A549 (cell line): Measurements from ENCODE around the gene MAGI2. TPM values are rescaled to one million over a fixed set of nuclear protein-coding genes. Genes with fewer than 3 reads are reported as not detected.

Experiments
- ATAC-seq, 2 experiments: fragments of 200-7000 bp in 1 of 2; fragments of >200 bp in 1 of 2; cut with Nextera tagmentation in 1 of 2; cut with Tn5 transposase in 1 of 2; 3 replicates each; pipeline versions ENCODE4 v1.8.0 to v1.9.1; 2018 to 2020; ENCODE audit warnings: mild to moderate bottlenecking in 1 of 2, moderate library complexity in 1 of 2
- CTCF ChIA-PET: fragments of 300-600 bp; sonication (Branson Sonifier 250); formaldehyde crosslinking; extraction: SDS; loops from one replicate; lab custom pipeline; 2021; ENCODE audit warnings: antibody characterized with exemption, inconsistent platforms; lab: Yijun Ruan, JAX
- POLR2A ChIA-PET: fragments of 350-600 bp; formaldehyde crosslinking; extraction: SDS; loops from one replicate; lab custom pipeline; 2021; ENCODE audit warnings: antibody characterized with exemption, inconsistent platforms; lab: Yijun Ruan, JAX
- DNase-seq, 2 experiments: peaks; one replicate each; pipeline versions ENCODE4 v3.0.0 to v3.0.0-alpha.2; 2011 to 2016; ENCODE audit warnings: low read depth in 1 of 2, low spot score in 1 of 2
- FAIRE-seq: peaks from 2 replicates; lab custom pipeline; 2011; peaks lifted over from hg19 to GRCh38; lab: Jason Lieb, UNC
- H3K27ac ChIP-seq, 2 experiments: fragments of >200 bp; sonication (Bioruptor Twin); formaldehyde crosslinking; 3 replicates each; pipeline ENCODE4 v1.5.1; 2016 to 2017
- H3K4me1 ChIP-seq: fragments of >200 bp; sonication (Bioruptor Twin); formaldehyde crosslinking; 3 replicates; pipeline ENCODE4 v1.6.1; 2016
- H3K4me2 ChIP-seq: fragments of >200 bp; sonication (Bioruptor Twin); formaldehyde crosslinking; 3 replicates; pipeline ENCODE4 v1.6.1; 2016
- H3K4me3 ChIP-seq: fragments of >200 bp; sonication (Bioruptor Twin); formaldehyde crosslinking; 3 replicates; pipeline ENCODE4 v1.5.1; 2016
- H3K9me3 ChIP-seq: fragments of >200 bp; sonication (Bioruptor Twin); formaldehyde crosslinking; 3 replicates; pipeline ENCODE4 v1.6.1; 2016
- BCL3 ChIP-seq: fragments of >200 bp; sonication (Bioruptor Twin); formaldehyde crosslinking; IDR thresholded peaks from 3 replicates; pipeline ENCODE4 v1.6.1; 2016
- BHLHE40 ChIP-seq: IDR thresholded peaks from 2 replicates; pipeline ENCODE4 v1.6.1; 2012; ENCODE audit warnings: low read depth, low read length, inconsistent platforms
- CEBPB ChIP-seq, 2 experiments: fragments of >200 bp in 1 of 2; sonication (Bioruptor Twin) in 1 of 2; formaldehyde crosslinking in 1 of 2; IDR thresholded peaks; 2 replicates each; pipeline ENCODE4 v1.6.1; 2012 to 2016
- CHD4 ChIP-seq: fragments of 200-600 bp; sonication (generic); IDR thresholded peaks from 2 replicates; pipeline ENCODE4 v1.6.1; 2016; ENCODE audit warnings: antibody characterized with exemption, mild to moderate bottlenecking, borderline replicate concordance
- EHMT2 ChIP-seq: fragments of 200-600 bp; sonication (generic); IDR thresholded peaks from 2 replicates; pipeline ENCODE4 v1.6.1; 2016; ENCODE audit warnings: antibody characterized with exemption, low read depth, mild to moderate bottlenecking, moderate library complexity
- ELK1 ChIP-seq: fragments of 150-350 bp; IDR thresholded peaks from 2 replicates; pipeline ENCODE4 v1.6.1; 2014; ENCODE audit warnings: low read depth, mild to moderate bottlenecking, low read length
- FOSB ChIP-seq: fragments of 250-450 bp; sonication (Bioruptor Pico); IDR thresholded peaks from 2 replicates; pipeline ENCODE4 v1.5.0; 2020; ENCODE audit warnings: mild to moderate bottlenecking, moderate library complexity
- FOXS1 ChIP-seq: fragments of 250-450 bp; sonication (Bioruptor Pico); IDR thresholded peaks from 2 replicates; pipeline ENCODE4 v1.5.0; 2020; ENCODE audit warnings: mild to moderate bottlenecking, moderate library complexity
- HDAC2 ChIP-seq: fragments of 200-600 bp; sonication (generic); IDR thresholded peaks from 2 replicates; pipeline ENCODE4 v1.6.1; 2016
- HMGXB4 ChIP-seq: fragments of 250-450 bp; sonication (Bioruptor Pico); IDR thresholded peaks from 2 replicates; pipeline ENCODE4 v1.5.0; 2021; ENCODE audit warnings: mild to moderate bottlenecking, moderate library complexity, borderline replicate concordance
- HOXA7 ChIP-seq: fragments of 250-450 bp; sonication (Bioruptor Pico); IDR thresholded peaks from 2 replicates; pipeline ENCODE4 v1.5.0; 2020; ENCODE audit warnings: mild to moderate bottlenecking, moderate library complexity
- HOXB13 ChIP-seq: fragments of 250-450 bp; sonication (Bioruptor Pico); IDR thresholded peaks from 2 replicates; pipeline ENCODE4 v1.5.0; 2020; ENCODE audit warnings: low read depth, mild to moderate bottlenecking, moderate library complexity
- HOXB5 ChIP-seq: fragments of 250-450 bp; sonication (Bioruptor Pico); IDR thresholded peaks from 2 replicates; pipeline ENCODE4 v1.5.0; 2020; ENCODE audit warnings: mild to moderate bottlenecking, moderate library complexity
- JUN ChIP-seq, 2 experiments: fragments of >200 bp; sonication (Bioruptor Twin); formaldehyde crosslinking; IDR thresholded peaks; 2 replicates in 1 of 2; 3 replicates in 1 of 2; pipeline ENCODE4 v1.6.1; 2016 to 2017
- KDM1A ChIP-seq: fragments of 200-600 bp; sonication (generic); IDR thresholded peaks from 2 replicates; pipeline ENCODE4 v1.6.1; 2016; ENCODE audit warnings: low read depth, mild to moderate bottlenecking
- MAZ ChIP-seq: fragments of 150-350 bp; IDR thresholded peaks from 2 replicates; pipeline ENCODE4 v1.6.1; 2014; ENCODE audit warnings: antibody characterized with exemption, low read depth, low read length, borderline replicate concordance
- NR3C1 ChIP-seq: fragments of >200 bp; sonication (Bioruptor Twin); formaldehyde crosslinking; IDR thresholded peaks from 3 replicates; pipeline ENCODE4 v1.6.1; 2017
- POLR2A ChIP-seq: IDR thresholded peaks from 2 replicates; pipeline ENCODE4 v1.6.1; 2012; ENCODE audit warnings: mild to moderate bottlenecking, low read length
- POLR2AphosphoS2 ChIP-seq: conservative IDR thresholded peaks from 2 replicates; pipeline ENCODE4 v1.6.1; 2012; ENCODE audit warnings: low read length, improper control_type of control experiment, inconsistent platforms
- RARB ChIP-seq: fragments of 250-450 bp; sonication (Bioruptor Pico); IDR thresholded peaks from 2 replicates; pipeline ENCODE4 v1.8.0; 2021; ENCODE audit warnings: mild to moderate bottlenecking, moderate library complexity
- REST ChIP-seq: fragments of 200-600 bp; sonication (generic); IDR thresholded peaks from 2 replicates; pipeline ENCODE4 v1.6.1; 2016; ENCODE audit warnings: antibody characterized with exemption, mild to moderate bottlenecking, moderate library complexity
- SMC3 ChIP-seq: fragments of >200 bp; sonication (Bioruptor Twin); formaldehyde crosslinking; IDR thresholded peaks from 3 replicates; pipeline ENCODE4 v1.6.1; 2018; ENCODE audit warnings: inconsistent platforms
- USF2 ChIP-seq: fragments of 450-650 bp; IDR thresholded peaks from 2 replicates; pipeline ENCODE4 v1.6.1; 2014; ENCODE audit warnings: antibody characterized with exemption
- ZC3H11A ChIP-seq: fragments of 450-650 bp; IDR thresholded peaks from 2 replicates; pipeline ENCODE4 v1.6.1; 2014; ENCODE audit warnings: antibody characterized with exemption, mild to moderate bottlenecking
- WGBS: methylation state at CpG from one replicate; pipeline ENCODE4 v1.1.6; 2017; ENCODE audit errors: missing lambda C conversion rate; 5-methylcytosine and 5-hydroxymethylcytosine counted together
- polyA plus RNA-seq, 4 experiments: library from polyadenylated mRNA; depleted of rRNA in 3 of 4; stranded (reverse); fragments of >200 nt; fragmentation: RNase III in 1 of 4; extraction: RNeasy Plus Mini Kit Qiagen cat#74134 plus additional on column Dnase treatment in 1 of 4; gene quantifications; 2 replicates in 3 of 4; 3 replicates in 1 of 4; pipeline ENCODE4 v1.2.3, GENCODE V29; 2011 to 2017

Gene MAGI2
- polyA plus RNA-seq, 2 of the 4 experiments (the other 2 are of a cell fraction), result 0.48 to 0.81 TPM

- TF ChIP-seq JUN (IDR thresholded peaks at IDR 0.05) (no peak), ZC3H11A (no peak), MAZ (no peak), CHD4 (no peak), SMC3 (no peak), ELK1 (no peak), POLR2A (no peak), HOXA7 (CRISPR knock-in tag) (no peak)
- peaks cover 4% of the 10 kb centered on the region; the same call in 2 of the 3 replicates for H3K4me1 ChIP-seq
- H3K4me2 ChIP-seq, result no peak overlapping the region
- POLR2A ChIA-PET, result no interaction called here
- FAIRE-seq (no peak), ATAC-seq (no peak), DNase-seq (no peak)
- no peak overlapping the region for H3K4me3 ChIP-seq
- CTCF ChIA-PET, result interaction anchor here (0.8 to 1.0 kb wide), 2 partner anchors 11 to 83 kb away, joined by 3 read pairs; no protein-coding TSS in a partner anchor
- no peak overlapping the region for H3K27ac ChIP-seq
- WGBS, result 76% methylated on average over 4 of the region's 4 CpGs
- H3K9me3 ChIP-seq, result no peaks in the 10 kb centered on the region
These were observed 1329.3 kb downstream of the MAGI2 start for GRCh38 chr7:78124216-78124615.

GRCh38 chr7:78121888-78122287, 1331.6 kb downstream of the MAGI2 start:
- 0% methylated on average over 1 of the region's 1 CpG for WGBS
- Histone ChIP-seq H3K4me3 (no peak overlapping the region), H3K4me2 (no peak overlapping the region), H3K27ac (no peak overlapping the region), H3K9me3 (no peaks in the 10 kb centered on the region), H3K4me1 (peaks cover 4% of the 10 kb centered on the region; the same call in 2 of the 3 replicates)
- DNase-seq (no peak), FAIRE-seq (no peak), ATAC-seq (no peak)
- ChIA-PET POLR2A (no interaction called here), CTCF (interaction anchor here (0.5 to 0.6 kb wide), 2 partner anchors 42 to 69 kb away, joined by 3 read pairs; no protein-coding TSS in a partner anchor)
- TF ChIP-seq FOXS1 (CRISPR knock-in tag) (no peak), HMGXB4 (CRISPR knock-in tag) (no peak), BHLHE40 (no peak), POLR2AphosphoS2 (no peak), HOXB13 (no peak), CEBPB (IDR thresholded peaks at IDR 0.05) (no peak), KDM1A (no peak), RARB (CRISPR knock-in tag) (no peak), USF2 (no peak), EHMT2 (no peak), NR3C1 (no peak), FOSB (no peak)

- no peak for DNase-seq
- TF ChIP-seq SMC3 (no peak), ZC3H11A (no peak), ELK1 (no peak), REST (no peak), HOXB5 (no peak), CHD4 (no peak), USF2 (no peak), FOSB (no peak), HOXA7 (CRISPR knock-in tag) (no peak), BCL3 (no peak), HDAC2 (no peak)
These were observed 1335.0 kb downstream of the MAGI2 start for GRCh38 chr7:78118470-78118869.

More at GRCh38 chr7:78118470-78118869, 1335.0 kb downstream of the MAGI2 start:
- POLR2A ChIA-PET, result no interaction called here
- Histone ChIP-seq H3K4me1 (no peaks in the 10 kb centered on the region), H3K9me3 (no peaks in the 10 kb centered on the region), H3K4me3 (no peak overlapping the region), H3K4me2 (no peak overlapping the region), H3K27ac (no peak overlapping the region)
- FAIRE-seq (no peak), ATAC-seq (no peak)
- CTCF ChIA-PET, result no interaction called here
- WGBS, result 7% methylated on average over 3 of the region's 3 CpGs
